PC-9 (cell line): Measurements from ENCODE around the gene IKBIP. TPM values are rescaled to one million over a fixed set of nuclear protein-coding genes. Genes with fewer than 3 reads are reported as not detected.

Source experiments
- BruUV-seq: library from RNA; stranded (reverse); fragments of 400-500 nt; replicated peaks from 2 replicates; lab custom pipeline; 2021; lab: Mats Ljungman, UMichigan
- CTCF ChIA-PET: fragments of 300-600 bp; sonication (Branson Sonifier 250); formaldehyde crosslinking; loops from one replicate; lab custom pipeline; 2022; ENCODE audit warnings: antibody characterized with exemption; lab: Charles Lee
- POLR2A ChIA-PET: fragments of 300-600 bp; sonication (Branson Sonifier 250); formaldehyde crosslinking; loops from one replicate; lab custom pipeline; 2022; ENCODE audit warnings: antibody characterized with exemption; ENCODE audit not compliant: unreplicated experiment; lab: Charles Lee
- DNase-seq, 2 experiments: peaks; one replicate each; pipeline versions ENCODE4 v3.0.0 to v3.0.0-alpha.2; 2015 to 2022; ENCODE audit warnings: mixed read lengths in 1 of 2
- H2AFZ ChIP-seq: fragments of 200-600 bp; sonication (generic); 2 replicates; pipeline ENCODE4 v1.8.1; 2017; ENCODE audit warnings: antibody characterized with exemption
- H3F3A ChIP-seq: fragments of 200-600 bp; sonication (generic); 2 replicates; pipeline ENCODE4 v1.8.1; 2017; ENCODE audit warnings: antibody characterized with exemption, mild to moderate bottlenecking, low read depth; ENCODE audit not compliant: insufficient read depth
- H3K27ac ChIP-seq: fragments of 200-600 bp; sonication (generic); 2 replicates; pipeline ENCODE4 v1.6.1; 2016; ENCODE audit warnings: mixed run types
- H3K27me3 ChIP-seq: fragments of 200-600 bp; sonication (generic); 2 replicates; pipeline ENCODE4 v1.6.1; 2016; ENCODE audit warnings: low read depth, mixed run types; ENCODE audit not compliant: insufficient read depth
- H3K36me3 ChIP-seq: fragments of 200-600 bp; sonication (generic); 2 replicates; pipeline ENCODE4 v1.6.1; 2016; ENCODE audit warnings: low read depth, mixed run types
- H3K4me1 ChIP-seq: fragments of 200-600 bp; sonication (generic); replicated peaks from 2 replicates; pipeline ENCODE4 v1.6.1; 2016; ENCODE audit warnings: mixed run types; ENCODE audit not compliant: insufficient read depth
- H3K4me2 ChIP-seq: fragments of 200-600 bp; sonication (generic); 2 replicates; pipeline ENCODE4 v1.6.1; 2017; ENCODE audit warnings: mixed run types
- H3K4me3 ChIP-seq: fragments of 200-600 bp; sonication (generic); 2 replicates; pipeline ENCODE4 v1.6.1; 2016; ENCODE audit warnings: mixed run types
- H3K79me2 ChIP-seq: fragments of 200-600 bp; sonication (generic); 2 replicates; pipeline ENCODE4 v1.6.1; 2017; ENCODE audit warnings: low read depth, mixed run types
- H3K9me2 ChIP-seq: fragments of 200-600 bp; sonication (generic); 2 replicates; pipeline ENCODE4 v1.8.1; 2017; ENCODE audit warnings: mild to moderate bottlenecking; ENCODE audit not compliant: insufficient read depth
- H3K9me3 ChIP-seq: fragments of 200-600 bp; sonication (generic); 2 replicates; pipeline ENCODE4 v1.8.1; 2016; ENCODE audit warnings: low read depth; ENCODE audit not compliant: insufficient read depth
- H4K20me1 ChIP-seq: fragments of 200-600 bp; sonication (generic); 2 replicates; pipeline ENCODE4 v1.8.1; 2017; ENCODE audit not compliant: insufficient read depth
- EZH2 ChIP-seq: fragments of 200-600 bp; sonication (generic); IDR thresholded peaks from 2 replicates; pipeline ENCODE4 v1.8.0; 2017; ENCODE audit warnings: antibody characterized with exemption, low read depth
- intact Hi-C: fragments of 100-400 bp; cut with micrococcal nuclease; formaldehyde crosslinking; loops from one replicate; pipeline ENCODE4 v1.10.0; 2022; ENCODE audit not compliant: unreplicated experiment
- total RNA-seq: library from RNA; stranded (reverse); gene quantifications from 2 replicates; pipeline ENCODE4 v1.2.3, GENCODE V29; 2021
- TF ChIP-seq, protein P1 (sequence below): fragments of 200-600 bp; sonication (generic); conservative IDR thresholded peaks from 2 replicates; pipeline ENCODE4 v1.6.1; 2017; ENCODE audit warnings: mixed run types, antibody characterized with exemption, mild to moderate bottlenecking, moderate library complexity

IKBIP gene
- total RNA-seq, 1 experiment from 2014 or later: 7.2 TPM

- no peaks in the 10 kb centered on the region for H3K27me3 ChIP-seq
- no peak overlapping the region for H3K4me2 ChIP-seq
- H2AFZ ChIP-seq: no peak overlapping the region
- no peaks in the 10 kb centered on the region for H3K4me1 ChIP-seq
- intact Hi-C loops: no loop called here
- no peak overlapping the region for H3K4me3 ChIP-seq
- H4K20me1 ChIP-seq: no peaks in the 10 kb centered on the region
- H3F3A ChIP-seq: no peaks in the 10 kb centered on the region
- no peaks in the 10 kb centered on the region; the same call in 1 of the 2 replicates for H3K9me3 ChIP-seq
- no peaks in the 10 kb centered on the region for H3K36me3 ChIP-seq
- no peaks in the 10 kb centered on the region for H3K9me2 ChIP-seq
- no peak for DNase-seq
- ChIA-PET POLR2A (no interaction called here), CTCF (no interaction called here)
- TF ChIP-seq, protein P1, sequence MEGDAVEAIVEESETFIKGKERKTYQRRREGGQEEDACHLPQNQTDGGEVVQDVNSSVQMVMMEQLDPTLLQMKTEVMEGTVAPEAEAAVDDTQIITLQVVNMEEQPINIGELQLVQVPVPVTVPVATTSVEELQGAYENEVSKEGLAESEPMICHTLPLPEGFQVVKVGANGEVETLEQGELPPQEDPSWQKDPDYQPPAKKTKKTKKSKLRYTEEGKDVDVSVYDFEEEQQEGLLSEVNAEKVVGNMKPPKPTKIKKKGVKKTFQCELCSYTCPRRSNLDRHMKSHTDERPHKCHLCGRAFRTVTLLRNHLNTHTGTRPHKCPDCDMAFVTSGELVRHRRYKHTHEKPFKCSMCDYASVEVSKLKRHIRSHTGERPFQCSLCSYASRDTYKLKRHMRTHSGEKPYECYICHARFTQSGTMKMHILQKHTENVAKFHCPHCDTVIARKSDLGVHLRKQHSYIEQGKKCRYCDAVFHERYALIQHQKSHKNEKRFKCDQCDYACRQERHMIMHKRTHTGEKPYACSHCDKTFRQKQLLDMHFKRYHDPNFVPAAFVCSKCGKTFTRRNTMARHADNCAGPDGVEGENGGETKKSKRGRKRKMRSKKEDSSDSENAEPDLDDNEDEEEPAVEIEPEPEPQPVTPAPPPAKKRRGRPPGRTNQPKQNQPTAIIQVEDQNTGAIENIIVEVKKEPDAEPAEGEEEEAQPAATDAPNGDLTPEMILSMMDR: no peak
- TF ChIP-seq EZH2: no peak
- no peak overlapping the region for H3K27ac ChIP-seq
- no TSS peak for BruUV-seq
- no peaks in the 10 kb centered on the region for H3K79me2 ChIP-seq
Observed at GRCh38 chr12:98686603-98687002, 42.0 kb upstream of the IKBIP start.

DNA sequence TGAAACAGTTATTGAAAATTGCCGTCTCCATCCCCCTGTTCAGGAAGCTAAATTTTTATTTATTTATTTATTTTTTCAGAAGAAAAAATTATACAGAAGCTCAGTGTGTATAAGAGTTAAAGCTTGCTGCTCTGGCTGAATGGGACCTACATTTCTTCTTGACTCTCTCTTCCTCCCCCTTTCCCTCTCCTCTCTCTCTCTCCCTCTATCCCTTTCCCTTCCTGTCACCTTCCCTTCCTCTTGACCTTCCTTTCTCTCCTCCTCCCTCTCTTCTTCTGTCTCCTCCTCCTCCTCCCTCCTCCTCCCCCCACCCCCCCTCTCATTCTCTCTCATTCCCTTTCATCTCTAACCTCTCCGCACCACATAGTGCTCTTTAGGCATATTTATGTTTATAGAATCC is 39.6 kb upstream of the IKBIP start:
- H3K4me2 ChIP-seq: no peak overlapping the region
- intact Hi-C loops: no loop called here
- H3K4me3 ChIP-seq: no peak overlapping the region
- ChIA-PET POLR2A (interaction anchor here (0.5 kb wide), 1 partner anchor 38 kb away, joined by 4 read pairs; no protein-coding TSS in a partner anchor), CTCF (no interaction called here)
- no peaks in the 10 kb centered on the region for H3K9me2 ChIP-seq
- no peak overlapping the region for H3K27ac ChIP-seq
- no peaks in the 10 kb centered on the region for H3K36me3 ChIP-seq
- H3K79me2 ChIP-seq: no peaks in the 10 kb centered on the region
- TF ChIP-seq EZH2: no peak
- TF ChIP-seq, protein P1: no peak
- no TSS peak for BruUV-seq
- H3K4me1 ChIP-seq: no peaks in the 10 kb centered on the region
- no peaks in the 10 kb centered on the region; the same call in 1 of the 2 replicates for H3K9me3 ChIP-seq
- H2AFZ ChIP-seq: no peak overlapping the region
- no peaks in the 10 kb centered on the region for H3F3A ChIP-seq
- H4K20me1 ChIP-seq: no peaks in the 10 kb centered on the region
- DNase-seq: no peak
- no peaks in the 10 kb centered on the region for H3K27me3 ChIP-seq

- no peaks in the 10 kb centered on the region for H3K9me2 ChIP-seq
- H3F3A ChIP-seq: no peaks in the 10 kb centered on the region
- no peak overlapping the region for H3K4me3 ChIP-seq
- no peak for DNase-seq
- no peaks in the 10 kb centered on the region for H3K4me1 ChIP-seq
- ChIA-PET CTCF (no interaction called here), POLR2A (no interaction called here)
- intact Hi-C loops: loop anchor here (5.0 kb wide), 1 partner anchor 577 kb away; no protein-coding TSS in a partner anchor
- H3K4me2 ChIP-seq: no peak overlapping the region
- no peaks in the 10 kb centered on the region for H3K79me2 ChIP-seq
- H4K20me1 ChIP-seq: no peaks in the 10 kb centered on the region
- H2AFZ ChIP-seq: no peak overlapping the region
- no TSS peak for BruUV-seq
- no peaks in the 10 kb centered on the region for H3K9me3 ChIP-seq
- H3K27me3 ChIP-seq: no peaks in the 10 kb centered on the region
- no peak for TF ChIP-seq EZH2
- TF ChIP-seq, protein P1: no peak
- no peaks in the 10 kb centered on the region for H3K36me3 ChIP-seq
- H3K27ac ChIP-seq: no peak overlapping the region
Observed at GRCh38 chr12:98679611-98680005, 35.0 kb upstream of the IKBIP start.
